ENCODE results near the gene TCF4. TPM values are rescaled to one million over a fixed set of nuclear protein-coding genes. Genes with fewer than 3 reads are reported as not detected.

Gene TCF4
- total RNA-seq, 1 experiment from 2014 or later = 37.3 TPM

- no peak overlapping the region for H3K4me3 ChIP-seq
These were observed 182.0 kb downstream of the TCF4 start for GRCh38 chr18:55405893-55406406.

GRCh38 chr18:55405475-55405874, 182.5 kb downstream of the TCF4 start:
- DNase-seq = no peak
- H3K4me3 ChIP-seq = no peak overlapping the region
- no peaks in the 10 kb centered on the region for H3K9me3 ChIP-seq (replicated peaks)
- H3K36me3 ChIP-seq = no peaks in the 10 kb centered on the region
- no peak overlapping the region for H3K27ac ChIP-seq
- no peaks in the 10 kb centered on the region for H3K27me3 ChIP-seq
- peaks cover 29% of the 10 kb centered on the region for H3K4me1 ChIP-seq

More at GRCh38 chr18:55405893-55406406, 182.0 kb downstream of the TCF4 start:
- no peaks in the 10 kb centered on the region for H3K27me3 ChIP-seq
- H3K36me3 ChIP-seq = no peaks in the 10 kb centered on the region
- no peak overlapping the region for H3K27ac ChIP-seq
- DNase-seq = peak; percentile 78 to 81
- peaks cover 24% of the 10 kb centered on the region for H3K4me1 ChIP-seq
- H3K9me3 ChIP-seq (replicated peaks) = no peaks in the 10 kb centered on the region

GRCh38 chr18:55404832-55405465, 183.0 kb downstream of the TCF4 start:
- Histone ChIP-seq H3K27me3 (no peaks in the 10 kb centered on the region), H3K4me3 (no peak overlapping the region), H3K9me3 (replicated peaks) (no peaks in the 10 kb centered on the region), H3K36me3 (no peaks in the 10 kb centered on the region), H3K27ac (no peak overlapping the region), H3K4me1 (peaks cover 29% of the 10 kb centered on the region)
- DNase-seq = no peak

GRCh38 chr18:55404136-55404830, 183.7 kb downstream of the TCF4 start:
- H3K36me3 ChIP-seq = no peaks in the 10 kb centered on the region
- no peak overlapping the region for H3K27ac ChIP-seq
- H3K27me3 ChIP-seq = no peaks in the 10 kb centered on the region
- no peaks in the 10 kb centered on the region for H3K9me3 ChIP-seq (replicated peaks)
- H3K4me1 ChIP-seq = peaks cover 29% of the 10 kb centered on the region
- no peak overlapping the region for H3K4me3 ChIP-seq
- no peak for DNase-seq

- H3K27ac ChIP-seq = no peak overlapping the region
- H3K36me3 ChIP-seq = no peaks in the 10 kb centered on the region
- H3K4me1 ChIP-seq = peaks cover 29% of the 10 kb centered on the region
- DNase-seq = no peak
- H3K4me3 ChIP-seq = no peak overlapping the region
- no peaks in the 10 kb centered on the region for H3K27me3 ChIP-seq
- H3K9me3 ChIP-seq (replicated peaks) = no peaks in the 10 kb centered on the region
These were observed 184.5 kb downstream of the TCF4 start for GRCh38 chr18:55403421-55403949.

- H3K36me3 ChIP-seq = no peaks in the 10 kb centered on the region
- peak overlapping the region; percentile 55 for H3K4me3 ChIP-seq
- H3K4me1 ChIP-seq = peaks cover 28% of the 10 kb centered on the region
- no peak for DNase-seq
- H3K9me3 ChIP-seq (replicated peaks) = no peaks in the 10 kb centered on the region
- H3K27ac ChIP-seq = peak overlapping the region; percentile 71; the same call in 1 of the 2 replicates
- no peaks in the 10 kb centered on the region for H3K27me3 ChIP-seq
These were observed 185.1 kb downstream of the TCF4 start for GRCh38 chr18:55402731-55403405.

- Histone ChIP-seq H3K4me1 (peaks cover 25% of the 10 kb centered on the region), H3K9me3 (replicated peaks) (no peaks in the 10 kb centered on the region), H3K36me3 (no peaks in the 10 kb centered on the region), H3K4me3 (peak overlapping the region; percentile 55), H3K27me3 (no peaks in the 10 kb centered on the region), H3K27ac (peak overlapping the region; percentile 71)
- DNase-seq = peak; percentile 41 to 63
These were observed 186.3 kb downstream of the TCF4 start for GRCh38 chr18:55401638-55402191.

- Histone ChIP-seq H3K4me1 (peaks cover 21% of the 10 kb centered on the region), H3K27me3 (no peaks in the 10 kb centered on the region), H3K9me3 (replicated peaks) (no peaks in the 10 kb centered on the region), H3K4me3 (peak overlapping the region; percentile 55), H3K27ac (peak overlapping the region; percentile 71), H3K36me3 (no peaks in the 10 kb centered on the region)
- DNase-seq = peak in 1 of 2 experiments; percentile 38
These were observed 187.1 kb downstream of the TCF4 start for GRCh38 chr18:55400590-55401541.

- Histone ChIP-seq H3K4me3 (no peak overlapping the region), H3K27ac (no peak overlapping the region), H3K9me3 (replicated peaks) (no peaks in the 10 kb centered on the region), H3K27me3 (no peaks in the 10 kb centered on the region), H3K36me3 (no peaks in the 10 kb centered on the region), H3K4me1 (peaks cover 15% of the 10 kb centered on the region)
- DNase-seq = no peak
These were observed 187.9 kb downstream of the TCF4 start for GRCh38 chr18:55400081-55400480.

- H3K27ac ChIP-seq = no peak overlapping the region
- DNase-seq = no peak
- H3K4me3 ChIP-seq = no peak overlapping the region
- no peaks in the 10 kb centered on the region for H3K9me3 ChIP-seq (replicated peaks)
- peaks cover 15% of the 10 kb centered on the region for H3K4me1 ChIP-seq
- no peaks in the 10 kb centered on the region for H3K27me3 ChIP-seq
- no peaks in the 10 kb centered on the region for H3K36me3 ChIP-seq
These were observed 189.1 kb downstream of the TCF4 start for GRCh38 chr18:55398858-55399257.

- Histone ChIP-seq H3K4me1 (peaks cover 7% of the 10 kb centered on the region; the same call in 1 of the 2 replicates), H3K9me3 (replicated peaks) (no peaks in the 10 kb centered on the region), H3K4me3 (no peak overlapping the region), H3K36me3 (no peaks in the 10 kb centered on the region), H3K27me3 (no peaks in the 10 kb centered on the region), H3K27ac (no peak overlapping the region)
- no peak for DNase-seq
These were observed 191.0 kb downstream of the TCF4 start for GRCh38 chr18:55396979-55397378.

- no peak overlapping the region for H3K27ac ChIP-seq
- DNase-seq = no peak
- H3K9me3 ChIP-seq (replicated peaks) = no peaks in the 10 kb centered on the region
- no peaks in the 10 kb centered on the region for H3K27me3 ChIP-seq
- H3K4me1 ChIP-seq = peaks cover 7% of the 10 kb centered on the region; the same call in 1 of the 2 replicates
- no peaks in the 10 kb centered on the region for H3K36me3 ChIP-seq
- no peak overlapping the region for H3K4me3 ChIP-seq
These were observed 191.6 kb downstream of the TCF4 start for GRCh38 chr18:55396267-55396905.

- H3K27me3 ChIP-seq = no peaks in the 10 kb centered on the region
- H3K4me3 ChIP-seq = no peak overlapping the region
- no peak for DNase-seq
- no peak overlapping the region for H3K27ac ChIP-seq
- no peaks in the 10 kb centered on the region for H3K36me3 ChIP-seq
- peaks cover 8% of the 10 kb centered on the region; the same call in 1 of the 2 replicates for H3K4me1 ChIP-seq
- H3K9me3 ChIP-seq (replicated peaks) = no peaks in the 10 kb centered on the region
These were observed 192.2 kb downstream of the TCF4 start for GRCh38 chr18:55395799-55396198.

Measured in SJCRH30 (cell line).